ENCODE data around the gene AASDH.
"Not testable (repeated sequence)": the region's sequence is repeated elsewhere in the genome, so short reads cannot be mapped to it uniquely, and the experiment has no call there.

The AASDH gene

GRCh38 chr4:56391270-56391669 is 4.0 kb upstream of the AASDH start:
- no peak for DNase-seq

GRCh38 chr4:56389558-56389957 is 2.3 kb upstream of the AASDH start:
- DNase-seq, result no peak

GRCh38 chr4:56388306-56388705 is 1.0 kb upstream of the AASDH start:
- no peak for DNase-seq

GRCh38 chr4:56386091-56386490 is 1.2 kb downstream of the AASDH start:
- DNase-seq, result no peak

- no peak for DNase-seq
Observed at GRCh38 chr4:56375458-56375857, 11.8 kb downstream of the AASDH start.

- no peak for DNase-seq
Observed at GRCh38 chr4:56374956-56375355, 12.3 kb downstream of the AASDH start.

GRCh38 chr4:56372774-56373173 is 14.5 kb downstream of the AASDH start:
- no peak for DNase-seq

GRCh38 chr4:56371426-56372220 is 15.7 kb downstream of the AASDH start:
- DNase-seq, result no peak

- DNase-seq, result no peak
Observed at GRCh38 chr4:56370377-56370776, 16.9 kb downstream of the AASDH start.

GRCh38 chr4:56362981-56363380 is 24.3 kb downstream of the AASDH start:
- not testable (repeated sequence) for DNase-seq

GRCh38 chr4:56360071-56360470 is 27.2 kb downstream of the AASDH start:
- no peak for DNase-seq

GRCh38 chr4:56356650-56357049 is 30.6 kb downstream of the AASDH start:
- DNase-seq, result no peak

GRCh38 chr4:56348576-56348975 is 38.7 kb downstream of the AASDH start:
- no peak for DNase-seq

- no peak for DNase-seq
Observed at GRCh38 chr4:56345458-56345857, 41.8 kb downstream of the AASDH start.

- no peak for DNase-seq
Observed at GRCh38 chr4:56342746-56343145, 44.5 kb downstream of the AASDH start.

- peak in 1 of 2 experiments; percentile 2 for DNase-seq
Observed at GRCh38 chr4:56330691-56331090, 56.6 kb downstream of the AASDH start.

GRCh38 chr4:56326363-56326762 is 60.9 kb downstream of the AASDH start:
- no peak for DNase-seq

GRCh38 chr4:56324011-56324610 is 63.2 kb downstream of the AASDH start:
- no peak for DNase-seq

GRCh38 chr4:56323327-56323726 is 64.0 kb downstream of the AASDH start:
- no peak for DNase-seq

- no peak for DNase-seq
Observed at GRCh38 chr4:56321251-56321650, 66.0 kb downstream of the AASDH start.

GRCh38 chr4:56320293-56320692 is 67.0 kb downstream of the AASDH start:
- DNase-seq, result no peak

- DNase-seq, result no peak
Observed at GRCh38 chr4:56318555-56318954, 68.7 kb downstream of the AASDH start.

- no peak for DNase-seq
Observed at GRCh38 chr4:56317749-56318148, 69.5 kb downstream of the AASDH start.

- DNase-seq, result no peak
Observed at GRCh38 chr4:56316011-56316650, 71.2 kb downstream of the AASDH start.

Measured in NCI-H526 (cell line).